Loucy (cell line): Measurements from ENCODE around the gene ART3.

Experiments
- H2AFZ ChIP-seq: fragments of 200-600 bp; sonication (generic); 2 replicates; pipeline ENCODE4 v1.6.0; 2016; ENCODE audit warnings: antibody characterized with exemption, mild to moderate bottlenecking, low read length, moderate library complexity
- H3F3A ChIP-seq: fragments of 200-600 bp; 2 replicates; pipeline ENCODE4 v1.6.0; 2016; ENCODE audit warnings: antibody characterized with exemption, low read depth, mild to moderate bottlenecking
- H3K27me3 ChIP-seq: fragments of 200-600 bp; sonication (generic); 2 replicates; pipeline ENCODE4 v1.6.1; 2014; ENCODE audit warnings: low read length, mild to moderate bottlenecking; ENCODE audit not compliant: insufficient read depth, poor library complexity, severe bottlenecking
- H3K36me3 ChIP-seq: fragments of 200-600 bp; sonication (generic); 2 replicates; pipeline ENCODE4 v1.6.1; 2016; ENCODE audit warnings: low read length; ENCODE audit not compliant: insufficient read depth
- H3K4me1 ChIP-seq: fragments of 200-600 bp; sonication (generic); 2 replicates; pipeline ENCODE4 v1.5.1; 2014; ENCODE audit warnings: low read length, mild to moderate bottlenecking; ENCODE audit not compliant: insufficient read depth, poor library complexity, severe bottlenecking
- H3K4me2 ChIP-seq: fragments of 200-600 bp; sonication (generic); 2 replicates; pipeline ENCODE4 v1.6.0; 2014; ENCODE audit warnings: antibody characterized with exemption, low read length, low read depth, mild to moderate bottlenecking; ENCODE audit not compliant: poor library complexity, severe bottlenecking
- H3K4me3 ChIP-seq: fragments of 200-600 bp; sonication (generic); 2 replicates; pipeline ENCODE4 v1.5.1; 2014; ENCODE audit warnings: low read length, mild to moderate bottlenecking, mixed read lengths; ENCODE audit not compliant: poor library complexity, severe bottlenecking
- H3K79me2 ChIP-seq: fragments of 200-600 bp; sonication (generic); 2 replicates; pipeline ENCODE4 v1.6.1; 2014; ENCODE audit warnings: low read length; ENCODE audit not compliant: insufficient read depth
- H3K9ac ChIP-seq: fragments of 200-600 bp; sonication (generic); 2 replicates; pipeline ENCODE4 v1.6.0; 2014; ENCODE audit warnings: mild to moderate bottlenecking, low read depth, low read length, moderate library complexity; ENCODE audit not compliant: poor library complexity, severe bottlenecking
- H3K9me2 ChIP-seq: fragments of 200-600 bp; sonication (generic); replicated peaks from 2 replicates; pipeline ENCODE4 v1.6.1; 2016; ENCODE audit warnings: low read depth, low read length, mixed read lengths
- H3K9me3 ChIP-seq: fragments of 200-600 bp; sonication (generic); 2 replicates; pipeline ENCODE4 v1.6.1; 2014; ENCODE audit warnings: mild to moderate bottlenecking, antibody characterized with exemption, low read length, low read depth; ENCODE audit not compliant: insufficient read depth
- H4K20me1 ChIP-seq: fragments of 200-600 bp; sonication (generic); 2 replicates; pipeline ENCODE4 v1.6.0; 2014; ENCODE audit warnings: antibody characterized with exemption, low read length, mild to moderate bottlenecking; ENCODE audit not compliant: insufficient read depth, poor library complexity, severe bottlenecking
- EZH2phosphoT487 ChIP-seq: fragments of 200-600 bp; IDR thresholded peaks from 2 replicates; pipeline ENCODE4 v1.6.1; 2018; ENCODE audit warnings: antibody characterized with exemption, mild to moderate bottlenecking, moderate library complexity, borderline replicate concordance
- TF ChIP-seq, protein P1 (sequence below): fragments of 200-600 bp; sonication (generic); conservative IDR thresholded peaks from 2 replicates; pipeline ENCODE4 v1.5.1; 2014; ENCODE audit warnings: mild to moderate bottlenecking, antibody characterized with exemption, low read length

ART3 gene

DNA sequence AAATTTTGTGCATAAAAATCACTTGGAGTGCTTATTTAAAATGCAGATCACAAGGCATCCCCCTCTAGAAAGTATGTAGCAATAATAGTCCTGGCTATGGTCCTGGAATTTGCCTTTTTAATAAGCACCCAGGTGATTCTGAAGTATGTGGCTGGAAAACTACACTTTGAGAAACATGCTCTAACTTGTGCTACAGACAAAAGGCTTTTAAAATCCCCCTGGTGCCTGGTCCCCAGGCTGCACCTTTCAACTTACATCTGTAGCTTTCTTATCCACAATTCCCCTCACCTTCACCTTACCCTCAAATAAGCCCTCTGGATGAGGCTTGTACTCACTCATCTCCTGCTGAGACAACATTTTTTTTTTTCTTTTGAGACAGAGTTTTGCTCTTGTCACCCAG lies 21.1 kb downstream of the ART3 start:
- Histone ChIP-seq H3K36me3 (no peaks in the 10 kb centered on the region), H4K20me1 (no peaks in the 10 kb centered on the region), H3K4me1 (no peaks in the 10 kb centered on the region), H3K4me2 (no peak overlapping the region), H2AFZ (no peak overlapping the region), H3K9me2 (no peaks in the 10 kb centered on the region), H3K9ac (no peak overlapping the region), H3K27me3 (no peaks in the 10 kb centered on the region), H3F3A (no peaks in the 10 kb centered on the region), H3K4me3 (no peak overlapping the region), H3K9me3 (no peaks in the 10 kb centered on the region), H3K79me2 (no peaks in the 10 kb centered on the region)
- TF ChIP-seq, protein P1, sequence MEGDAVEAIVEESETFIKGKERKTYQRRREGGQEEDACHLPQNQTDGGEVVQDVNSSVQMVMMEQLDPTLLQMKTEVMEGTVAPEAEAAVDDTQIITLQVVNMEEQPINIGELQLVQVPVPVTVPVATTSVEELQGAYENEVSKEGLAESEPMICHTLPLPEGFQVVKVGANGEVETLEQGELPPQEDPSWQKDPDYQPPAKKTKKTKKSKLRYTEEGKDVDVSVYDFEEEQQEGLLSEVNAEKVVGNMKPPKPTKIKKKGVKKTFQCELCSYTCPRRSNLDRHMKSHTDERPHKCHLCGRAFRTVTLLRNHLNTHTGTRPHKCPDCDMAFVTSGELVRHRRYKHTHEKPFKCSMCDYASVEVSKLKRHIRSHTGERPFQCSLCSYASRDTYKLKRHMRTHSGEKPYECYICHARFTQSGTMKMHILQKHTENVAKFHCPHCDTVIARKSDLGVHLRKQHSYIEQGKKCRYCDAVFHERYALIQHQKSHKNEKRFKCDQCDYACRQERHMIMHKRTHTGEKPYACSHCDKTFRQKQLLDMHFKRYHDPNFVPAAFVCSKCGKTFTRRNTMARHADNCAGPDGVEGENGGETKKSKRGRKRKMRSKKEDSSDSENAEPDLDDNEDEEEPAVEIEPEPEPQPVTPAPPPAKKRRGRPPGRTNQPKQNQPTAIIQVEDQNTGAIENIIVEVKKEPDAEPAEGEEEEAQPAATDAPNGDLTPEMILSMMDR: no peak
- no peak for TF ChIP-seq EZH2phosphoT487

DNA sequence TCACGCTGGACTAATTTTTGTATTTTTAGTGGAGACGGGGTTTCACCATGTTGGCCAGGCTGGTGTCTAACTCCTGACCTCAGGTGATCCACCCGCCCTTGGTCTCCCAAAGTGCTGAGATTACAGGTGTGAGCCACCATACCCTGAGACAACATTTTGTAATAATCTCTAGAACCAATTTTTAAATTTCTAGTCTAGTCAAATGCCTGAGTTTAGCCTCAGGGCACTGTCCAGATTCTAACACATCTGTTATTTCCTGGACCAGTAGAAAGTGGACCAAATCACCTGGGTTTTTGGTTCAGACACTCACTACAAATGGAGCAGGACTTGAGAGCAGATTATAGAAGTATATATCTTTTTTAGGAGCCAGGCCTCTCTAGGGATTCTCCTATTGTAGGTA lies 21.6 kb downstream of the ART3 start:
- Histone ChIP-seq H2AFZ (no peak overlapping the region), H3K36me3 (no peaks in the 10 kb centered on the region), H3F3A (no peaks in the 10 kb centered on the region), H3K9me3 (no peaks in the 10 kb centered on the region), H3K79me2 (no peaks in the 10 kb centered on the region), H3K4me2 (no peak overlapping the region), H3K4me1 (no peaks in the 10 kb centered on the region), H3K9ac (no peak overlapping the region), H4K20me1 (no peaks in the 10 kb centered on the region), H3K9me2 (no peaks in the 10 kb centered on the region), H3K4me3 (no peak overlapping the region), H3K27me3 (no peaks in the 10 kb centered on the region)
- TF ChIP-seq, protein P1: no peak
- no peak for TF ChIP-seq EZH2phosphoT487

DNA sequence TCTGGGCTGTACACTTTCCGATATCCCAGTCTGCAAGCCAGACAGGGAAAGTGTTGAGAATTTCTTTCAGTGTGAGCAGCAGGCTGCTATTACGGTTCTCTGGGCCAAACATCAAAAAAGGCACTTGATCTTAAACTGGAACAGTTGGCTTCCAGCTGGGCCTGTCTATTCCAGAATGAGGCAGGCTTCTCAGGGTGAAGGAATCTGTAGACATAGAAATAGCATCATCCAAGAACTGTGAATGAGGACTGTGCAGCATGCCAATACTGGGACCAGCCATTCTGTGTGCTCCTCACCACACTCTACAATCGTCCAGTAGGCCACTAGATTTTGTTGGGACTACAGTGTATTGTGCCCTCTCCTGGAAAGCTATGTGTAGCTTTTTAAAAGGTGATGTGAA lies 31.1 kb downstream of the ART3 start:
- TF ChIP-seq, protein P1: no peak
- TF ChIP-seq EZH2phosphoT487: no peak
- H3K27me3 ChIP-seq: no peaks in the 10 kb centered on the region
- H3K79me2 ChIP-seq: no peaks in the 10 kb centered on the region
- H3K36me3 ChIP-seq: no peaks in the 10 kb centered on the region
- H2AFZ ChIP-seq: no peak overlapping the region
- no peaks in the 10 kb centered on the region for H3K9me3 ChIP-seq
- H3K4me2 ChIP-seq: no peak overlapping the region
- no peaks in the 10 kb centered on the region for H3K4me1 ChIP-seq
- H4K20me1 ChIP-seq: no peaks in the 10 kb centered on the region
- H3K9ac ChIP-seq: no peak overlapping the region
- no peak overlapping the region for H3K4me3 ChIP-seq
- H3K9me2 ChIP-seq: no peaks in the 10 kb centered on the region
- no peaks in the 10 kb centered on the region for H3F3A ChIP-seq
